Ishikawa (cell line): ENCODE data around the gene RMDN2.

Experiments
- CEBPB ChIP-seq: IDR thresholded peaks from 2 replicates; pipeline ENCODE4 v1.6.1; 2012
- CREB1 ChIP-seq: IDR thresholded peaks from 2 replicates; pipeline ENCODE4 v1.6.1; 2012; ENCODE audit warnings: low read depth
- EGR1 ChIP-seq: IDR thresholded peaks from 2 replicates; pipeline ENCODE4 v1.6.1; 2012
- EP300 ChIP-seq: IDR thresholded peaks from 2 replicates; pipeline ENCODE4 v1.6.1; 2012; ENCODE audit warnings: borderline replicate concordance
- FOXM1 ChIP-seq: IDR thresholded peaks from 2 replicates; pipeline ENCODE4 v1.6.1; 2012; ENCODE audit warnings: low read depth, borderline replicate concordance
- MAX ChIP-seq: IDR thresholded peaks from 2 replicates; pipeline ENCODE4 v1.6.1; 2012
- NFIC ChIP-seq: IDR thresholded peaks from 2 replicates; pipeline ENCODE4 v1.6.1; 2012
- RAD21 ChIP-seq: IDR thresholded peaks from 2 replicates; pipeline ENCODE4 v1.6.1; 2012; ENCODE audit warnings: low read depth
- TAF1 ChIP-seq: IDR thresholded peaks from 2 replicates; pipeline ENCODE4 v1.6.1; 2012; ENCODE audit warnings: low read depth, mild to moderate bottlenecking
- TCF12 ChIP-seq: IDR thresholded peaks from 2 replicates; pipeline ENCODE4 v1.6.1; 2012; ENCODE audit warnings: low read depth
- TEAD4 ChIP-seq: IDR thresholded peaks from 2 replicates; pipeline ENCODE4 v1.6.1; 2012
- USF1 ChIP-seq: IDR thresholded peaks from 2 replicates; pipeline ENCODE4 v1.6.1; 2012
- YY1 ChIP-seq: IDR thresholded peaks from 2 replicates; pipeline ENCODE4 v1.6.1; 2012; ENCODE audit warnings: low read depth
- ZBTB7A ChIP-seq: IDR thresholded peaks from 2 replicates; pipeline ENCODE4 v1.6.1; 2012; ENCODE audit warnings: low read depth
- TF ChIP-seq, protein P1 (sequence below): IDR thresholded peaks from 2 replicates; pipeline ENCODE4 v1.6.1; 2012; ENCODE audit warnings: low read depth, mild to moderate bottlenecking

RMDN2 gene

GRCh38 chr2:37982847-37983246 is 57.8 kb downstream of the RMDN2 start:
- TF ChIP-seq EP300 (no peak), YY1 (no peak), TCF12 (no peak)

DNA sequence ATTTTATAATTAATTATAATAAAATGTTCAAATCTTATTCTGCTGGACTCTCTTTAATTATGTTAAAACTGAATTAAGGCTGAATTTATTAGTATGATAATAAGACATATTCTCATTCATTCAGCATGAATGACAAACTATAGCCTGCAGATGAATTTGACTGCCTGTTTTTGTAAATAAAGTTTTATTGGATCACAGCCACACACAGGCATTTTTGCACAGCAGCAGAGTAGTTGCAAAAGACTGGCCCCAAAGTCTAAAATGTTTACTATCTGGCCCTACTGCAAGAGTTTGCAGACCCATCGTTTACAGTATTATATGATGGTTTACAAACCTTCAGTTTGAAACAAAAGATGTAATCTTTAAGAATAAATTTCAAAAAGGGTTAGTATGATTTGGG is 58.6 kb downstream of the RMDN2 start:
- no peak for TF ChIP-seq ZBTB7A
- no peak for TF ChIP-seq TEAD4
- TF ChIP-seq CREB1: no peak
- TF ChIP-seq USF1: no peak
- no peak for TF ChIP-seq CEBPB
- no peak for TF ChIP-seq YY1
- TF ChIP-seq RAD21: no peak

DNA sequence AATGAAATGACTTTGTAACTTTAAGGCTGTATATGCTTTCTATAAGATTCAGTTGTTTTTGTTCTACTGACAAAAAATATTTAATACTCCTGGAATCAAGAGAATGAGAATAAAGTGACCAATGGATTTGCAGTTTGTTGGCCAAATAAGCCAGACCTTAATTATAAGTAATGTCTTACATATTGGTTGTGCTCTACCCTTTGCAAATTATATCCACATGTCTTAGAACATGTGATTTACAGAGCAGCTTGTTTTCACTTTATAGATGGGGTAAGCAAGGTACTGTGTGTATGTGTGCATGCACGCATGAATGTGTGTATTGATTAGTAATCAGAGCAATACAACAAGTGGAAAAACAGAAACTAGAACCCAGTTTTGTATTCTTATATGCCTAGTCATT is 59.1 kb downstream of the RMDN2 start:
- TF ChIP-seq MAX (no peak), NFIC (no peak), EP300 (no peak), EGR1 (no peak), TEAD4 (no peak), TAF1 (no peak), ZBTB7A (no peak), CEBPB (no peak), USF1 (no peak), FOXM1 (no peak), RAD21 (no peak), YY1 (no peak), CREB1 (no peak), TCF12 (no peak)
- TF ChIP-seq, protein P1, sequence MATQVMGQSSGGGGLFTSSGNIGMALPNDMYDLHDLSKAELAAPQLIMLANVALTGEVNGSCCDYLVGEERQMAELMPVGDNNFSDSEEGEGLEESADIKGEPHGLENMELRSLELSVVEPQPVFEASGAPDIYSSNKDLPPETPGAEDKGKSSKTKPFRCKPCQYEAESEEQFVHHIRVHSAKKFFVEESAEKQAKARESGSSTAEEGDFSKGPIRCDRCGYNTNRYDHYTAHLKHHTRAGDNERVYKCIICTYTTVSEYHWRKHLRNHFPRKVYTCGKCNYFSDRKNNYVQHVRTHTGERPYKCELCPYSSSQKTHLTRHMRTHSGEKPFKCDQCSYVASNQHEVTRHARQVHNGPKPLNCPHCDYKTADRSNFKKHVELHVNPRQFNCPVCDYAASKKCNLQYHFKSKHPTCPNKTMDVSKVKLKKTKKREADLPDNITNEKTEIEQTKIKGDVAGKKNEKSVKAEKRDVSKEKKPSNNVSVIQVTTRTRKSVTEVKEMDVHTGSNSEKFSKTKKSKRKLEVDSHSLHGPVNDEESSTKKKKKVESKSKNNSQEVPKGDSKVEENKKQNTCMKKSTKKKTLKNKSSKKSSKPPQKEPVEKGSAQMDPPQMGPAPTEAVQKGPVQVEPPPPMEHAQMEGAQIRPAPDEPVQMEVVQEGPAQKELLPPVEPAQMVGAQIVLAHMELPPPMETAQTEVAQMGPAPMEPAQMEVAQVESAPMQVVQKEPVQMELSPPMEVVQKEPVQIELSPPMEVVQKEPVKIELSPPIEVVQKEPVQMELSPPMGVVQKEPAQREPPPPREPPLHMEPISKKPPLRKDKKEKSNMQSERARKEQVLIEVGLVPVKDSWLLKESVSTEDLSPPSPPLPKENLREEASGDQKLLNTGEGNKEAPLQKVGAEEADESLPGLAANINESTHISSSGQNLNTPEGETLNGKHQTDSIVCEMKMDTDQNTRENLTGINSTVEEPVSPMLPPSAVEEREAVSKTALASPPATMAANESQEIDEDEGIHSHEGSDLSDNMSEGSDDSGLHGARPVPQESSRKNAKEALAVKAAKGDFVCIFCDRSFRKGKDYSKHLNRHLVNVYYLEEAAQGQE: no peak

DNA sequence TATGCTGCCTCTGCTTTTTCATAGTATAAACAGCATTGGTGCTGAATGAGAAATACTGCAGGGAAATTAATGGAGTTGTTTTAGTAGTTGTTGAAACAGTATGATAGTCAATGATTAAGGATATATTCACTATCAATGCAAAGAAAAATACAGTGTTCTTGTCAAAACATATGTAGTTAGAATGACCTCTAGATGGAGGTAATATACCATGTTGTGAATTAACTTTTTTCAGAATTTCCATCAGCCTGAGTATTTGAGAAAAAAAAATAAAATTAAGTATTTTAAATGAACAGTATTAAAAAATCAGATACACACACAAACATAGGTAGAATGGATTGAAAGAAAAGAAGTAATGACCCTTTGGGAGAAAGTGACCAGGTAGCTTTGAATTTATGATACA is 59.5 kb downstream of the RMDN2 start:
- TF ChIP-seq CREB1 (no peak), MAX (no peak), RAD21 (peak; percentile 28; the same call in 1 of the 2 replicates), USF1 (no peak), ZBTB7A (no peak), YY1 (no peak), TAF1 (no peak), TEAD4 (no peak)

GRCh38 chr2:37985333-37985732 is 60.2 kb downstream of the RMDN2 start:
- TF ChIP-seq ZBTB7A: no peak
- TF ChIP-seq RAD21: no peak
- no peak for TF ChIP-seq MAX
- no peak for TF ChIP-seq USF1
- TF ChIP-seq YY1: no peak
- no peak for TF ChIP-seq FOXM1
- no peak for TF ChIP-seq EGR1
- no peak for TF ChIP-seq EP300
- TF ChIP-seq NFIC: no peak
- no peak for TF ChIP-seq CREB1

GRCh38 chr2:37987098-37987775 is 62.1 kb downstream of the RMDN2 start:
- TF ChIP-seq TAF1 (no peak), CEBPB (no peak), NFIC (no peak), MAX (no peak), RAD21 (no peak), USF1 (no peak), TEAD4 (no peak), TCF12 (no peak), EP300 (no peak), YY1 (no peak), ZBTB7A (no peak), FOXM1 (no peak), EGR1 (no peak), CREB1 (no peak)
